SK-N-DZ (cell line): Measurements from ENCODE around the gene CELF1.

Experiments used
- DNase-seq: peaks from one replicate; pipeline ENCODE4 v3.0.0-alpha.2; 2015; ENCODE audit warnings: low spot score

Gene CELF1

DNA sequence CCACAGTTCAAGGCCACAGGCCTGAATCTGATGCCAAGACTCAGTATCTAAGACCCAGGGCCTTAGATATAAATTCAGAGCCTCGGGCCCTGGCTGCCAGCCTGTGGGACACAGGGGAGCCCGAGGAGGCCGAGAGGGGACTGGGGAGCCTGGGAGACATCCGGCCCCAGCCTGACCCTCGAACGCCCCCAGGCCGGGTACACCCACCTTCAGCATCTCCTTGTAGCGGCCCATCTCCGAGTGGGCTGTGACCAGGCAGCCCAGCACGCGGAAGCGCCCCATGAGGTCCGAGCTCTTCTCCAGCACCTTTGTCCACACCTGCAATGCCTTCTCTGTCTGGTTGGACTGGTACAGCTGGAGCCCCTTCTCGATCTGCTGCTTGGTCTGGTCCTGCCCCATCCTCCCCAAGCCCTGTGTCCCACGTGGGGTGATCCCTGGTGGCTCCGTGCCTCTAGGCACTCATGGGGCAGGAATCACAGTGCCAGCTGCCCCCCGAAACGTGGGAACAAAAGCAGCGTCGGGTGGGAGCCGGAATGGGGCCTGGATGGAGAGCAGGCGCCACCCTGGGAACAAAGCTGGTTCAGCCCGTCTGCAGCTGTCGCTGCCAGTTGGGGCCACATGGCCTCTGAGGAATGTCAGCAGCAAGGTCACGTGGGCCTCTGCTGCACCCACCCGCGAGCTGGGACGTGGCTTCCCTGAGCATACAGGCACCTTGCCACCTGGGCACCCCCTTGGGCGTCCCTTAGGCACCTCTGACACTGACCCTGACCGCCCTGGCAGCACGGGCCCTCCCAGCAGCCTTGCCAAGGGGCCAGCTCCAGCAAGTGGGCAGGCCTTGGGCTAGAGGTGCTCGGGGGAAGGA, 104.1 kb downstream of the CELF1 start, which contains the start of gene RAPSN:
Gene RAPSN, minus strand, starts transcription at position 571 of the 862 bp plus-strand sequence. Its CDS starts 172 bp downstream, at position 399.
- DNase-seq, result no peak

DNA sequence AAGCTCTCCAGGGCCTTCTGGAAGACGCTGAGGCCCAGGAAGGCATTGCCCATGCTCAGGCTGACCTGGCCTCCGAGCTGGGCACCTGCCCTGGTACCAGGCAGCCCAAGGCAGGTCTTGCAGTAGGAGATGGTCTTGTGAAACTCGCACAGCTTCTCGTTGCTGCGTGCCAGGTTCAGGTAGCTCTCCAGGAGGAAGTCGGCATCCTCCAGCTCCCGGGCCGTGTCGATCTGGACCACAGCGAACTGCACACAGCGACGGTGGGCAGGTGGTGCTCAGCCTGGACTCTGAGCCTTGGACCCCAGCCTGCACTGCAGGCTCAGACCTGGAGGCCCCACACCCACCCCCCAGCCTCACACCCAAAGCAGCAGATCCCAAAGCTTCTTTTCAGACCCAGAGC, 105.0 kb downstream of the CELF1 start:
- DNase-seq, result no peak

DNA sequence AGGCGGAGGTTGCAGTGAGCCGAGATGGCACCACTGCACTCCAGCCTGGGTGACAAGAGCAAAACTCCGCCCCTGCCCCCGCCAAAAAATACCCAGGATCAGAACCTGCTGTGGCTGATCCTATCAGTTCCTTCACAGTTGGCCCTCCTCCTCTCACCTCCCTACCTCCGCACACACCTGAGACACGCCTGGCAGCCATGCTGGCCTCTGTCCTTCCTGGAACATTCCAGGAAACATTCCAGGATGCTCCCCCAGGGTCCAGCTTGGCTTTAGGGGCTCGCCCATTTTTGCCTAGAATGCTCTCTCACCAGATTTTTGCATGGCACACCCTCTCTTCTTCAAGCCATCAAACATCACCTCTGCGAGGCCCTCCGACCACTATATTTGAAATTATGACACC, 106.1 kb downstream of the CELF1 start:
- no peak for DNase-seq

DNA sequence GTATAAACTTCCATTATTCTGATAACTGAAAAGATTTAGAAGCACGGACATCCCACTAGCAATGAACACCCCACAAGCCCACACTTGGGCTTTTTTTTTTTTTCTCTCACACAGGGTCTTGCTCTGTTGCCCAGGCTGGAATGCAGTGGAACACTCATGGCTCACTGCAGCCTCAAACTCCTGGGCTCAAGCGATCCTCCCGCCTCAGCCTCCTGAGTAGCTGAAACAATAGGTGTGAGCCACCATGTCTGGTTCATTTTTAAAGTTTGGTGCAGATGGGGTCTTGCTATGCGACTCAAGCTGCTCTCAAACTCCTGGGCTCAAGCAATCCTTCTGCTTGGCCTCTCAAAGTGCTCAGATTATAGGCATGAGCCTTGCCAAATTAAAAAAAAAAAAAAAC, 107.1 kb downstream of the CELF1 start:
- no peak for DNase-seq

DNA sequence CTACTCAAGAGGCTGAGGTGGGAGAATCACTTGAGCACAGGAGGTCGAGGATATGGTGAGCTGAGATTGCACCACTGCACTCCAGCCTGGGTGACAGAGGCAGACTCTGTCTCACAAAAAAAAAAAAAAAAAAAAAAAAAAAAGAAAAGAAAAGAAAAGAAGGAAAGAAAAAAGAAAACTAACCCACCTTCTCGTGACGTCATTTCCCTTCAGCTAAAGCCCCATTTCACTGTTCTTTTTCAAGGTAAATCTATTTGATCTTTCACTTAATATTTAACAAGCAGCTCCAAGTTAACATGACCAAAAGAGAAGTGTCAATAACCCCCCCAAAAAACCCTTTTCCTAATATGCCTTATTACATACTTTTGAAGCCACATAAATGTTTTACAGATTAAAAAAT, 109.1 kb downstream of the CELF1 start:
- DNase-seq, result no peak

DNA sequence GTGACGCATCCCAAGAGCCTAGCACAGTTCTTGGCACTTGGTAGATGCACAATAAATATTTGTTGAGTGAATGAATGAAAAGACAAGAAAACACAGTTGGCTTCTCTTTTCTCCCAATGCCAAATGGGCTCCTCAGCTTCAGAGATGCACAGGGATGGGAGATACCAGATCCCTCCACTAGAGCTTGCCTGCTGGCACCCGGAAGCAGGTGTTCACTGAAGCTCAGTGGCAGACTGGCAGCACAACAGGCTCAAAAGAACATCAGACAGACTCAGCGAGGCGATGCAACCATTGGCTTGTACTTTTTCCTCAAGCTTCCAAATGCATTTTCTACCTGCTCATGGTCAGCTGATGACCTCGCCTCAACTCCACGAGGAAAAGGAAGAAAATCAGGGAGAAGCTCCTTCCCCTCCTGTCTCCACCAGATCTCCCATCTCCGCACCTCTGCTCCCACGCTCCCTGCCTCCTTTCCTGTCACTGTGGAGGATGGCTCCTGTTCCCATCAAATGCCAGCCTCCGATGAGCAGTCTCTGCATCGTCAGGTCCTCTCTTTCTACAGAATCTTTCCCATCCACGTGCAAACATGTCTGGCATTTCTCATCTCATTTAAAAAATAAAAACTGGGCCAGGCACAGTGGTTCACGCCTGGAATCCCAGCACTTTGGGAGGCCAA, 109.8 kb downstream of the CELF1 start:
- peak; percentile 51 for DNase-seq

DNA sequence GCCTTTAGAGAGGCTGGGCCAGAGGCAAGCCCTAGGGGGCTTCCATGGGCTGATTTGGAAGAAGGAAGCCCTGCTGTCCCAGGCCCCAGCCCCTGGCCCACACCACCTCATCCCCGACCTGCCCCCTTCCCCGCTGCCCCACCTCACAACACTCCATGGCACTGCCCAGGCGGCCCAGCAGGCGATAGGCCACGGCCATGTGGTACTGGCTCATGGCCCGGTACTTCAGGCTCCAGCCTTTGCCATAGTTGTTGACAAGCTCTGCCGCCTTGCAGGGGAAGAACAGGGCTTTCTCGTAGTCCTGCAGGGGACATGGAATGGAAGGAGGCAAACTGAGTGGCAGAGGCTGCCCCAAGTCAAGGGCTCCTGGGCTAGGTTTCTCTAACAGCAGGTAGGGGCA, 110.4 kb downstream of the CELF1 start:
- no peak for DNase-seq

DNA sequence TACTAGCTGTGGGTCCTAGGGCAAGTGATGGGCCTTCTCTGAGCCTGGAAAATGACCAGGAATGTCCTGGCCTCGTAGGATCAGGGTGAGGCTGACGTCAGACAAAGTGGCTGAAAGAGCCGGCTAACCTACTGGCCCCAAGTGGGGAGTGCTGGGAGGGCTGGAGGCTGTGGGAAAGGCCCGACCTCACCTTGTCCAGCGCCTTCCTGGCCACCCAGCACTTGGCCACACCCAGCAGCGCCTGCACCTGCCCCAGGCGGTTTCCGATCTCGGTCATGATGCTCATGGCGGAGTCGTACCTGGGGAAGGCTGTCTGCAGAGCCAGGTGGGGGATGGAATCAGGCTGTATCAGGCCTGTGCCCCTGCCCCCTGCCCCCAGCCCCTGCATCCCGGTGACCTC, 111.5 kb downstream of the CELF1 start:
- no peak for DNase-seq

DNA sequence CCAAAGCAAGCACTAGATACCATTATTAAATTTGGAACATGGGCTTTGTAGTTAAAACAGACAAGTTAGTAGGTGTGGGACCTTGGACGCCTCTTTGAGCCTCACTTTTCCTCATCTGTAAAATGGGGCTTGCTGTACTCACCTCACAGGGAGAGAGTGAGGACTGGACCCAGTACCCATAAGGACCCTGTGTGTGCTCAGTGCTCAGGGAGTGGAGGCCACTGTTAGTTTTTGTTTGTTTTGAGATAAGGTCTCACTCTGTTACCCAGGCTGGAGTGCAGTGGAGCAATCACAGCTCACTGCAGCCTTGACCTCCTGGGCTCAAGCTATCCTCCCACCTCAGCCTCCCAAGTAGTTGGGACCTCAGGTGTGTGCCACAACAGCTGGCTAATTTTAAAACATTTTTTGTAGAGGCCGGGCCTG, 112.9 kb downstream of the CELF1 start:
- DNase-seq, result no peak

DNA sequence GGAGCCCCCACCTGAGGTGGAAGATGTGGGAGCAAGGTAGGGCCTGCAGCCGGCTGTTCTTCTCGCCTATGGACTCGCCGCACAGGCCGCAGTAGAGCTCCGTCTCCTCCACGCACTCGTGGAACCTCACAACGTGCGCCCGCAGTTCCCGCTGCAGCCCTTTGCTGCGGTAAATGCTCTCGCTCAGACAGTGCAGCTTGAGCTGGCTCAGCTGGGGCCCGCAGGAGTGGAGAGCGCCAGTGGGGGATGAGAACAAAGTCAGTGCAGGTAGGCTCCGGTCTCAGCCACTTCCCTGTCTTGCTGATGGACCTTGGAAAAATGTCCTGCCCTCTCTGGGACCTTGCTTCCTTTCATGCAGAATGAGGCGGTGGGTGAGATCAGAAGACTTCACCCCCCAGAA, 114.2 kb downstream of the CELF1 start:
- no peak for DNase-seq

DNA sequence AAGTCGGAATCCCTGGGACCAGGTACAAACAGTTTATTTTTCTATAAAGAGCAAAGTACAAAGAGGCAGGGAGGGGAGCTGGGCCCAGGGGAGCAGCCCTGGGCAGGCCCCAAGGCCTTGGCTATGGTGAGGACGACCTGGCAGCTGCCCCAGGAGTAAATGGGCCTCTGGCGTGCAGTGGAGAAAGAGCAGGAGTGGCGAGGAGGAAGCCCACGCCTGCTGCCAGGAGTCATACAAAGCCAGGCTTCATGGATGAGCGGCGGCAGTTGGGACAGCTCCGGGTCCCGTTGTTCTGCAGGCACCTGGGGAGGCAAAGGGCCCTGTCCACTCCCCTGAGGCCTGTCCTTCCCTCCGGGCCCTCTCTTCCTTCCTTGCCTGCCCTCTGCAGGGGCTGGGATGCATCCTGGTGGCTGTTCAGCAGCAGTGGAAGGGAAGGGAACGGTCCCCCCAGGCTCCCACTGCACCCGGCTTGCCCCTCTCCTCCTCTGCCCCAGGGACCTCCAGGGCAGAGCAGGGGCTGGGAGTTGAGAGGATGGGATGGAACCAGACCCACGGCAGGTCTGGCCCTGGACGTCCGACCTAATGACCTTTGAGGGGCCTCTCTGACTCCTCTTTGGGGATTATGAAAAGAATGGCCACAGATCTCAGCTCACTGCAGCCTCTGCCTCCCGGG, 115.0 kb downstream of the CELF1 start:
- peak; percentile 49 for DNase-seq

DNA sequence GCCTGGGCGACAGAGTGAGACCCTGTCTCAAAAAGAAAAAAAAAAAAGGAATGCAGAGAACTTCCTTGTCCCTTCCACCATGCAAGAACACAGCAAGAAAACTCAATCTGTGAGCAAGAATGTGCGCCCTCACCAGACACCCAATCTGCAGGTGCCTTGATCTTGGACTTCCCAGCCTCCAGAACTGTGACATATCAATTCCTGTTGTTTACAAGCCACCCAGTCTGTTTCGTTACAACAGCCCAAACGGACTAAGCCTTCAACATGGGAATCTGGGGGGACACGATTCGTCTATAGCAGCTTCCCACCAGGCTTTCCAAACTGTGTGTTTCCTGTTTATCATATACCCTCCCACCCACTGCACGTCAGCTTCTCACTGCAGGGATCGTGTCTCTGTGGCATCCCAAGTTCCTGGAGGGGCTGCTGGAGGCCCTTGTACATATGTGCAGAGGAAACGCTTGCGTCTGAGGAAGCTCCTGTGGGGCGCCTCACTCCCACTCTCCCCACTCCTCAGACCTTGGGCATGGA, 115.7 kb downstream of the CELF1 start:
- no peak for DNase-seq

DNA sequence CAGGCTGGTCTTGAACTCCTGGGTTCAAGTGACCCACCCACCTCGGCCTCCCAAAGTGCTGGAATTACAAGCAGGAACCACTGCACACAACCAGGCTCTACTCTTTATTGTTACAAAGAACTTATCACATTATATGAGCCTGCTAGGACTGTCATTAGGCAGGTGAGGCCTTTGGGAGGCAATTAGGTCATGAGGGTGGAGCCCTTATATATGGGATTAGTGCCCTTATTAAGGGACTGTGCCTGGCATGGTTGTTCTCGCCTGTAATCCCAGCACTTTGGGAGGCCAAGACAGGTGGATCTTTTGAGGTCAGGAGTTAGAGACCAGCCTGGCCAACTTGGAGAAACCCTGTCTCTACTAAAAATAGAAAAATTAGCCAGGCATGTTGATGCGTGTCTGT, 116.2 kb downstream of the CELF1 start:
- DNase-seq, result no peak

DNA sequence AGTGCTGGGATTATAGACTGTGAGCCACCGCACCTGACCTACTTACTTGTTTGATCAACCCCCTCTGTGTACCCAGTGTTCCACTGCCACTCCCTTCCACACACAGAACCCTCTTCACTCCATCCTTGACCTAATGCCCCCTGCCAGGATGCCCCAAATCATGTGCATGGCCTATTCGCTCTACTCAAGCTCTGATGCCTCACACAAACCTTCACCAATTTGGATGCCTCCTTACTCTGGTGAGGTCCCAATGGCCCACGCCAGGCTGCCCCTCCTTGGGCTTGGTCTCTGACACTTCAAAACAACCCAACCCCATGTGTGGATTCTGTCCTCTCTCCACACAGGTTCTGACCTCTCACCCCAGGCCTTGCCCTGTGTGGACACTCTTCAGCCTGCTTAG, 117.2 kb downstream of the CELF1 start:
- DNase-seq, result no peak

DNA sequence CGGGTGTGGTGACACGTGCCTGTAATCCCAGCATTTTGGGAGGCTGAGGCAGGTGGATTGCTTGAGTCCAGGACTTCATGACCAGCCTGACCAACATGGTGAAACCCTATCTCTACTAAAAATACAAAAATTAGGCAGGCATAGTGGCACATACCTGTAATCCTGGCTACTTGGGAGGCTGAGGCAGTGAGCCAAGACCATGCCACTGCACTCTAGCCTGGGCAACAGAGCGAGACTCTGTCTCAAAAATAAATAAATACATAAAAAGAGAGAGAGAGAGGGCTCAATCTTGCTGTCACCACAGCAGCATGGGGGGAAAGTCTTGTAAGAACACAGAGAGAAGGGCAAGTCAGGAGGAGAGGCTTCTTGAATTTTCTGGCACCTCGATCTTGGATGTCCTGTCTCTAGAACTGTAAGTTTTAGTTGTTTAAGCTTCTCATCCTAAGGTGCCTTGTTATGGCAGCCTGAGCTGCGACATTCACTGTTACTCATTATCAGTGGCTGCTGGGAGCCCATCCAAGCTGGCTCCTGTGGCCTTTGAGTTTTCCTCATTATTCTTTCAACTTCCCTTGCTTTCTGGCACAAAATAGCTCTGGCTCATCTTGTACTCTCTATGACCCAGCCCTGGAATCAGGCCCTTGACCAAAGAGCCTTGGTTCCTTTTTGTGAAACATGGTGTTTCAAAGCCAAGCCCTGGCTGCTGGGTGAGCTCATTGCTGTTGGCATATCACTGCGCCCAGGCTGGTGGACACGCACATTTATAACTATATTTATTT, 118.7 kb downstream of the CELF1 start:
- DNase-seq, result no peak

DNA sequence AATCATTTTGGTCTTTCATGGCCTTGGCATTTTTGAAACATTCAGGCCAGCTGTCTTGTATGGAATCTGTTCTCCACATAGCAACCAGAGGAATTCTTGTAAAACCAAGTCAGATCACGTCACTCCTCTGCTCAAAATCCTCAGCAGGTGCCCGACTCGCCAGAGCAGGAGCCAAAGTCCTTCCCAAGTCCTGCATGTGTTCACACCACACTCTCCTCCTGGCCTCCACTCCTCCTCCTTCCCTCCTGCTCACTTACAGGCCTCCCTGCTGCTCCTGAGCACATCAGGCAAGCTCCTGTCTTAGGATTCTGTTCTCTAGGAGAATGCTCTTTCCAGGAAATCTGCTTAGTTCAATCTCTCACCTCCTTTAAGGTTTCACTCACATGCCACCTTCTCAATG, 119.8 kb downstream of the CELF1 start:
- no peak for DNase-seq

DNA sequence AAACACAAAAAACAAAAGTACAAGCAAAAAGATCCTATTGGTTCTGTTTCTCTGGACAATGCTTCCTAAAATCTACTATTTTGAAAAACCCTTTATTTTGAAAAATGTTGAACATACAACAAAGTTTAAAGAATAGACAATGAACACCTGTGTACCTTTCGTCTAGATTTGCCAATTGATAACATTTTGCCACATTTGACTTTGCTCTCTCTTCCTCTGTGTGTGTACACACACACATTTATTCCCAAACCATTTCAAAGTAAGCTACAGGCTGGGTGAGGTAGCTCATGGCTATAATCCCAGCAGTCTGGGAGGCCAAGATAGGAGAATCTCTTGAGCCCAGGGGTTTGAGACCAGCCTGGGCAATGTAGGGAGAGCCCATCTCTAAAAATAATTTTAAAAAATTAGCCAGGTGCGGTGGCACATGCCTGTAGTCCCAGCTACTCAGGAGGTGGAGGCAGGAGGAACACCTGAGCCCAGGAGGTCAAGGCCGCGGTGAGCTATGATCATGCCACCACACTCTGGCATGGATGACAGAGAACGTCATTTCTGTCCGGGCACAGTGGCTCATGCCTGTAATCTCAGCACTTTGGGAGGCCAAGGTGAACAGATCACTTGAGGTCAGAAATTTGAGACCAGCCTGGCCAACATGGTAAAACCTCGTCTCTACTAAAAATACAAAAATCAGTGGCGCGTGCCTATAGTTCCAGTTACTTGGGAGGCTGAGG, 121.4 kb downstream of the CELF1 start:
- no peak for DNase-seq

DNA sequence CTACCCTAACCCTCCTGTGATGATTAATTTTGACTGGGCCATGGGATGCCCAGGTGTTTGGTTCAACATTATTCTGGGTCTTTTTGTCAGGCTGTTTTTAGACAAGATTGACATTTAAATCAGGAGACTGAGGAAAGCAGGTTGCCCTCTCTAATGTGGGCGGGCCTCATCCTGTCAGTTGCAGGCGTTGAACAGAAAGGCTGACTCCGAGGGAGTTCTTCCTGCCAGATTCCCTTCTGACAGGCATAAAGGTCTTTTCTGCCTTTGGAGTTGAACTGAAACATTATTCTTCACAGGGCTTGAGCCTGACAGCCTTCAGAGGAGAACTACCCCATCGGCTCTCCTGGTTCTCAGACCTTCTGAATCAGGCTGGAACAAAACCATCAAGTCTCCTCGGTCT, 122.4 kb downstream of the CELF1 start:
- DNase-seq, result no peak

DNA sequence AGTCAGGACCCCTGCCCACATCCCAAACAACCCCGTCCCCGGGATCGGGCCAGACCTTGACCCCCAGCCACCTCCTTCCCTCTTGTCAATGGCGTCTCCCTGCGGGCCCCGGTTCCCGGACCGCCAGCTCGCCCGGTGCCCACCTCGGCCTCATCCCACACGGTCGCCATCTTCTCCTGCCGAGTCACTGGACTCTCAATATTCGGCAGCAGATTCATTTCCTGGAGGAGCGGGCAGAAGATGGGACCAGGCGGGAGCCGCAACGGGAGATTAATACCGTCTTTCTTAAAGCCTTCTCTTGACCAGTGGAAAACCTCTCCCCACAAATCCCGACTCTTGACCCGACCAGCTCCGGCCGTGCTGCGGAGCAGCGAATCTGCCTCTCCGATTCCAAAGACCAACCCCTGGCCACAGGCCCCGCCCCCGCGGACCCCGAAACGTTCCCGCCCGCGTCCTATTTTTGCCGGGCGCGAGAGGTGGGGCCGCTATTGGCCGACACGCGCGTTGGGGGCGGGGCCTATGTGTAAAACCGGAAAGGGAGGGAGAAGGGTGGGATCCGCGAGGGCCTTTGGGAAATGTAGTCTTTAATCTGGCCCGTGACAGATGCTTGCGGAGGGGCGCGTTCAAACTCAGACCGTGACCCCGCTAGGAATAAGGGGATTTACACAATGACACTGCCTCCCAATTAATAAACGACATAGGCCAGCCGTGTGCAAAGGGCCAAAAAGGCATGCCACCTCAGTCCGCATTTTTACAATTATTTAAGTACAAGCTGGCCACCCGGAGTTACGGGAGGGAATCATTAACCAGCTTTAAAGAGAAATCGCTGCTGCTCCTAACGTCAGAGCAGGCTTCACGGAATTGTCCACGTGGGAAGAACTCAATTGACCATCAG, 126.6 kb downstream of the CELF1 start, which contains the start of gene PSMC3:
Gene PSMC3, minus strand, starts transcription at position 378 of the 895 bp plus-strand sequence. Its CDS starts 160 bp downstream, at position 218.
- peak; percentile 97 for DNase-seq

DNA sequence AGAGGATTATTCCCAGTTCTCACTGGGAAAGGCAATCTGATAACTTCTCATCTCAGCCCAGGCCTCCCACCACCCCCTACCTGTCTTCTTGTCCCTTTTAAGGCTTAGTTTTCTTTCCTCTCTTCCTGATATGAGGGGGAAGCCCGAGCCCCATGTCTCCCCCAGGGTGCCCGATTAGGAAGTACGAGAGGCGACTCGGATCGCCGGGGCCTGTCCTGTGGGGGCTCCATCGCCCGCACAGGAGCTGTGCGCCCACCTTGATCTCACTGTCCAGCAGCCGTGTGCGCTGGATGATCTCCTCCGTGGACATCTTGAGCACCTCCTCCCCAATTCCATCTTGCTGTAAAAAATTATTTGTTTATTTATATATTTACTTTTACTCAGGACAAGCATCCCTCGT, 127.3 kb downstream of the CELF1 start:
- no peak for DNase-seq
